ENCODE data around the gene PAX2.

Gene PAX2

DNA sequence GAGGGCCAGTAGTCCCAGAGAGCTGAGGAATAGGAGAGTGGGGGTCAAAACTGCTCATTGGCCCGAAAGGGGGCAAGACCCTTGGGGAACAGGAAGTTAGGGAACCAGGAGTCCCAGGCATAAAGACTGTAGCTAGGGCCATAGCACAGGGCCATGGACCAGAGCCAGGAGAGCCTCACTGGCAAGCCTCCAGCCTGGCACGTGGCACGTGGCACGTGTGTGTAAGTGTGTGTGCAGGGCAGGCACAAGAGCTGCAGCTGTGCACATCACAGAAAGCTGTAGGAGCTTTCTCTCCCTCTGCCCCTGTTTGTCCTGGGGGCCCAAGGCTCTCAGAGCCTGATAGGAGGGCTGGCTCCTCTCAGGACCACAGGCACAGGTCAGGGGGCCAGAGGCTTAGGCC is 119.6 kb downstream of the PAX2 start:
- DNase-seq: no peak

DNA sequence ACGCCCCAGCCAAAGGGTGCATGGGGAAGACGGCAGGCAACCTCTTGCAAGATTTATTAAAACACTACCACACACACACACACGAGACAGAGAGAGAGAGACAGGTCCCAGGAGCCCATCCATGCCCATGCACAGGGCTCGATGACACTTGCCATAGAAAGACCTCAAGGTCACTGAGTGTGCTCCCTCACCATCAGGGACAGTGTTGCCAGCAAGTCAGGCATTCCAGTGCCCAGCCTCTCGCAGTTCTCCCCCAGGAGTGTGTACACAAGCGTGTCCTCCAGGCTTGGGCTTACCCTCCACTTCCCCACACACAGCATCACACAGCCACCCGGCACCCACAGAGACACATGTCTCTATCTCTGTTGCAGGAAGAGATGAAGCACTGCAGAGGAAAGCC is 120.6 kb downstream of the PAX2 start:
- no peak for DNase-seq

DNA sequence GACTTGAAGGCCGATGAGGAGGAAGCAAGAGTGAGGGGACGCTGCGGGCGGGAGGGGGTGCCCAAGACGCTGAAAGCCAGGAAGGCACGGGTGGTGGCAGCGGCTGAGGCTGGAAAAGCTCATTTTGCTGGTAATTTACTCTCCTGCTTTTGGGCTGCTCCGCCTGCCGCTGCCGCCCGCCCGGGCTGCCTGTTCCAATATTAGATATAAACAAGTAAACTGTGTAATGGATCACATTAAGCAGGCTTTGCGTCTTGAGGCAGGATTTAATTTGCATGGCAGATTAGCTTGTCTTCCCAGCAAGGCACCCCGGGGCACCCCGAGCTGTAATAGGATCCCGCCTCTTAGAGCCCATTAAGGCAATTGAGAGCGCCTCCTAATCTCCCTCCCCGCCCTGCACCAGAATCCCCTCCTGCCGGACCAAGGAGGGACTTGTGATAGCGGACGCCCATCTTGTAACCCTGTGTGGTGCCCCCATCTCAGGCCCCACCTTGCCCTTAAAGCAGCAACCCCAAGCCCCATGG is 121.3 kb downstream of the PAX2 start:
- DNase-seq: no peak

- DNase-seq: no peak
Observed at GRCh38 chr10:100867261-100867963, 122.0 kb downstream of the PAX2 start.

DNA sequence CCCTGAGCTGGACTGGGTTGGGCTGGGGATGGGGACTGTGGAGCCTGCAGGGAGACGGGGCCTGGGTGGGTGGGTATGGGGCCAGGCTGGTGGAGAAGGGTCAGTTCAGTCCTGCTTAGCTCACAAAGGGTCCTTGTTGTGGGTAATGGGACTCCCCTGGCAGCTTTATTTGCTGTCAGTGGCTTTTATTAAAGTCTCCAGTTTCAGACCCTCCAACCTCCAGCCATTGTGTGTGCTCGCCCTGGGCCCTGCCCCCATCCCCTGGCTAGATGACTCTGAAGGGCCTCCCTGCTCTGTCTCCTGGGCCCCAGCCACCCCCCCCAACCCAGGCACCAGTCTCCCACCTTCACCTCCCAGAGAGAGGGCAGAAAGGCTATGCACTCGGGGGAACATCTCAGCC is 123.0 kb downstream of the PAX2 start:
- DNase-seq: no peak

DNA sequence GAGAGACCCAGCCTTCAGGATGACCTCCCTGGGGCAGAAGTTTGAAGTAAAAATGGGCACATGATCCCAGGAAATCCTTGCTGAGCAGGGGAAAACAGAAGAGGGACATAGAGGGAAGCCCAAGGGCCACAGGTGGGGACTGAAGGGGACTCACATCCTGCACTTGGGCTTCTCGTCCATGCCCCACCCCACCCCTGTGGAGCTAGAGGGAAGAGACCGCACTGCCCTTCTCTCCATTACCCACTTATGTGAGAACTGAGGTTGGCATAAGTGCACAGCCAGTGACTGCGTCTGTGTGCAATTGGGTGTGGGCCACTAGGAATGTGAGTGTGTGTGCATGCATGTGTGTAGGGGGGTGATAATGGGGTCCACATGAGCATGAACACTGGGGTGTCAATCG is 124.0 kb downstream of the PAX2 start:
- DNase-seq: no peak

GRCh38 chr10:100872034-100872791 is 126.8 kb downstream of the PAX2 start:
- no peak for DNase-seq

DNA sequence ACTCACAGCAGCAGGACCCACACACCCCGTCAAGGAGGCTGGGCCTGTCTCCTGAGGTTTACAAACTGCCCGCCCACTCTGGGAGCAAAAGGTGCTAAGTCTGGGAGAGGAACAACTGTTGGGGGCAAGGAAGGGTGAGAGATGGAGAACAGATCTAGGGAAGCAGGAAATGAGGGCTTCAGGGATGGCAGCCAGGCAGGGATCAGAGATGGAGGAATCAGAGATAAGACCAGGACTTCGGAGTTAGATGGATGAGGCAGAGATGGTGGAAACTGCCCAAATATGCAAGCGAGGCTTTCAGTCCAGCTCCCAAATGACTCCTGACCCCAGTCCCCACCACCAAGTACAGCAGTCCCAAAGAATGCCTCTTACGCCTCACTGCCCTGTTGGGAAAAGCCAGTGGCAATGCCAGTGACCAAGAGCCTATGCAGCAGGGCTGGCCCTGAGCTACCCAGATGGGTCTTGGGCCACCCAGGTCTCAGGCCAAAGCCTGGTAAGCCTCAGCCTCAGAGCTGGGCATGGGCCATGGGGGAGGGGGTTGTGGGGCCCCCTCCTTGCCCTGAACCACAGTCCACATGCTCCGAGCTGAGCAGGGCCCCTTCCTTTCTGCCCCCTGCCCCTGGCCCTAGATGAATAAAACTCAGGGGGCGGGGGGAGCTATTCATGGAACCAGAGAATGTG is 127.9 kb downstream of the PAX2 start:
- no peak for DNase-seq

DNA sequence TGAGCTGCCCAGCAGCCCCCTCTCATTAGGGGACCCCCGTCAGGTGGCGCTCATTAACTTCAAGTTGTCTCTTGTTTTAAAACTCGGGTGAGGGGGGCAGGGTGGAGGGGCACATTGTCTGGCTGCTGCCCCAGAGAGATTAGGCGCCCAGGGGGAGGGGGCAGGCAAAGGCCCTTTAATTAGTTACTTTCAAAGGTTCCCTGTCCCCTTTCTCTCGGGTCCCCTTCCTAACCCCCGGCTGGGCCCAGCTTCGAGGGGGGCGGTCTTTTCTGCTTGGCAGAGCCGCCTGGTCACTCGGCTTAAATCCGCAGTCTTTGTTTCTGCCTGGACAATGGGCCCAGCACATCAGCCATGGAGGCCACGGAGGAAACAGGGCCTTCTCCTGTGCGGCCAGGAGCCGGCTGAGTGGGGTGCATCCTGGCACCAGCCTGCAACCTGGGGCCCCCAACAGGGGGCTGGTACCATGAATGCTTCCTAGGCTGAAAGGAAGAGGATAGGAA is 128.5 kb downstream of the PAX2 start:
- DNase-seq: no peak

DNA sequence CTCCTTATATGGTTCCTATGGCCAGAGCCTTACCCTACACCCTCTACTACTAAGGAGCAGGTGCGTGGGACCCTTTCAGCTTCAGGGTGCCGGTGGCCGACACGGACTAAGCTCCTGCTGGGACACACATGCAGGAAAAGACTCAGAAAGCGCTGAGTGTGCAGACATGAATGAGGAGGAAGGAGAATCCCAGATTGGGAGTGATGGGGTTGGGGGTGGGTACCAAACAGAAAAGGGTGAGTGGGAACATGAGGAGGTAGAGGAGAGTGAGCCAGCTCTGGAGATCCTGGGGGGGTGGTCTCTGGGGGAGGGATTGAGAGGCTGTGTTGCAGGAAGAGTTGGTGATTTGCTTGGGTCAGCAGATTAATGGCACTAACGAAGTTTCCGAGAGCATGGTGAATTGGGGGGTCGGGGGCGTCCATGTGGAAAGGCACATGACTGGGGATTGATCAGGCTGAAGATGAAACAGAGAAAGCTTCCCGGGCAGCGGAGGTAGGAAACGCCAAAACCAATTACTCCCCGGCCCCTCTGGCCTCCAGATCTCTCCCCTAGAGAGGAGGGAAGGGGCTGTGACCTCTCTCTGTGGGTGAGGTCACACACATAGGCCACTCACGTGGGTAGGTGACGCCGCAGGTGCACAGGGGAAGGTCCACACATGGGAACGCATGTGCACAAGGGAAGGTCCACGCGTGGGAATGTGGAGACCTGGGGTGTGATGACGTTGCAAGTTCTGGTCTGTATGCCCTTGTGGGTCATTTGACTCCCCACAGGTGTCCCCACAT is 129.5 kb downstream of the PAX2 start:
- DNase-seq: no peak

DNA sequence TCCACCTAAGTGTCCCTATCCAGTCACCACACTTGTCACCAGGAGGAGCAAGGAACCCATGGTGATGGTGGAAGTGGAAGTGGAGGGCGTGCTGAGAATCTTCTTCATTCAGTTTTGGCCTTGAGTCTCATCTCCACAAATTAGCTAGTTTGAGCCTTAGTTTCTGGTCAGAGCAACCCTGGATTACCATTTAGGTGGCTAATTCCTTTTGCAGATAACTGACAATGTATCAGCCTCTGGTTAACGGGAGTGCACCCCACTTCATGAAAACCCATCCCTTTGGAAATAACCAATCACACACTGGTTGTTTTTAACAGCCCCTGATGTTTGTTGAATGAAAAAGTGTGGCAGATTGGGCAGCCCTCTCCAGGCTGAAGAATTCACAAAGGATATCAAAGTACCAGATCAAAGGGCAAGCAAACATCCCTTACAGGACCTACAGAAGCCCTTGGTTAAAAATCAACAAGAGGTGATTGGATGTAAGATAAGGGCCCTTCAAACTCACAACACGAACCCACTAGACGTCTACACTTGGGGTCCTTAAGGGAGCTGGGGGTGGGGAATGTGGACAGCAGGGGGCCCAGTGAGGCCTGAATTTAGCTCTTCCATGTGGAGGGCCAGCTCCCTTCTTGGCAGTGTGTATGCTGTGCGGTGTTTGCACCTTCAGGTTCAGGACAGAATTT is 130.2 kb downstream of the PAX2 start:
- no peak for DNase-seq

GRCh38 chr10:100876585-100877460 is 131.4 kb downstream of the PAX2 start:
- no peak for DNase-seq

DNA sequence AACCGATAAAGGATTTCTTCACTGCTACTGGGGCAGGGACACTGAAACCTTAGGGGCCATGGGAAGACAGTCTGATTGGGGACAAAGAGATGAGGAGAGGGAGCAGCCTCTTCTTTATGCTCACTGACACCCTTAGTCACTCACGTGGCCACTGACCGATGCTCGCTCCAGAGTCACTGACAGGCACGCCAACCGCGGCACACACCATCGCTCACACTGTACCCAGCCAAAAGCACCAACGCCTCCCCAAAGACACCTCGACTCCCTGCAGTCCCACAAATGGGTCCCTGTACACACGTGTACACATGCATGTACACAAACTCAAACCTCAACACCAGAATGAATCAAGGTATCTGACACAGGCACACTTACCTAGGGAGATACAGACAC is 132.1 kb downstream of the PAX2 start:
- no peak for DNase-seq

DNA sequence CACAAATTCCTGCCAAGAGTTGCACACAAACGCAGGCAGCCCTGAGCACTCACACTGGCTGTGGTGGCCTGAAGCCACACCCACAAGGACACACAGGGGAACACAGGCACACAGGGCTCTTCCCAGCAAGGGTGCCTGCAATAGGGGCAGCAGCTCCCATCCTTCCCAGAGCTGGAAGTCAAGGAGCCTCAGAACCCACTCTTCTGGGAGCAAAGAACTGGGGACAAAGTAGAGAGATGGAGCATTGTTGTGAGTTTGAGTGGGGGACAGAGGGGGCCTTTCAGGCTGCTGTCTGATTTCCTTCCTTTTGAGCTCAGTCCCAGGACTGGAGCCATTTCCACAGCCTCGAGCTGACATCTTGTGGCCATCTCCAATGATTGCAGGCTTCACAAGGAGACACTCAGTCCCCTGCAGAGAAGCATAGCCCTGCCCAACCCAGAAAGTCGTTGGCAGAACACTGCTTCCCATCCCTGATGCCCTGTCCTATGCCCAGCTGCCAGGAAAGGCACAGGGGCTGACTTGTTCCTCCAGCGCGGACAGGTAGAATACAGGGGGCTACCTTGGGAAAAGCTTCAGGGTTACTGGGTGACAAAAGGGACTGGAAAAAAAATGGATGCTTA is 133.0 kb downstream of the PAX2 start:
- peak; percentile 31 for DNase-seq
